LNCAP (cell line): Measurements from ENCODE around the gene KLHL18.

Experiments used
- TF ChIP-seq, protein P1 (sequence below): fragments of 450-650 bp; IDR thresholded peaks from 2 replicates; pipeline ENCODE4 v1.5.1; 2017; ENCODE audit warnings: mild to moderate bottlenecking

The KLHL18 gene

DNA sequence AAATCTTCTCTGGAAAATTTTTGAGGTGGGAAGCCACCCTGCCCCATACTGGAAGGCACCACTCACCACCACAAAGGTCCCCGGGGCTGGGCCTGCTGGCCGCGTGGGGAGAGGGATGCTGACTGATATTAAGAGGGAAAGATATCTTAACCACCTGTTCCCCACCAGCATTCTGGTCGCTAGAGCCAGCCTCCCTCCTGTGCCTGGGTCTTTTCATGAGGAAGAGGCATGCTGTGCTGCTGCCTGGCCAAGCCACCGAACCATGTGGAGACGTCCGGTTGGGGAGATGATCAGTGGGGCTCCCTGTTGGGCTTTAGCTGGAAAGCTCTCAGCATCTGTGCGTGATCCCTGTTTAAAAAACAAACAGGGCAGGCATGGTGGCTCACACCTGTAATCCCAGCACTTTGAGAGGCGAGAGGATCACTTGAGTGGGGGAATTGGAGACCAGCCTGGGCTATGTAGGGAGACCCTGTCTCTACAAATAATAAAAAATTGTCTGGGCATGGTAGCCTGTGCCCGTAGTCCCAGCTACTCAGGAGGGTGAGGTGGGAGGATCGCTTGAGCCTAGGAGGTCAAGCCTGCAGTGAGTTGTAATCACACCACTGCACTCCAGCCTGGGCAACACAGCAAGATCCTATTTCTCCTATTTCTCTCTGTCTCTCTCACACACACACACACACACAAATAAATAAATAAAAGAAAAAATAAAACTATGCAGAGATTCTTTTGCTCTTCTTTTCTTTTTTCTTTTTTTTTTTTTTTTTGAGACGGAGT, 1.0 kb downstream of the KLHL18 start:
- TF ChIP-seq, protein P1, sequence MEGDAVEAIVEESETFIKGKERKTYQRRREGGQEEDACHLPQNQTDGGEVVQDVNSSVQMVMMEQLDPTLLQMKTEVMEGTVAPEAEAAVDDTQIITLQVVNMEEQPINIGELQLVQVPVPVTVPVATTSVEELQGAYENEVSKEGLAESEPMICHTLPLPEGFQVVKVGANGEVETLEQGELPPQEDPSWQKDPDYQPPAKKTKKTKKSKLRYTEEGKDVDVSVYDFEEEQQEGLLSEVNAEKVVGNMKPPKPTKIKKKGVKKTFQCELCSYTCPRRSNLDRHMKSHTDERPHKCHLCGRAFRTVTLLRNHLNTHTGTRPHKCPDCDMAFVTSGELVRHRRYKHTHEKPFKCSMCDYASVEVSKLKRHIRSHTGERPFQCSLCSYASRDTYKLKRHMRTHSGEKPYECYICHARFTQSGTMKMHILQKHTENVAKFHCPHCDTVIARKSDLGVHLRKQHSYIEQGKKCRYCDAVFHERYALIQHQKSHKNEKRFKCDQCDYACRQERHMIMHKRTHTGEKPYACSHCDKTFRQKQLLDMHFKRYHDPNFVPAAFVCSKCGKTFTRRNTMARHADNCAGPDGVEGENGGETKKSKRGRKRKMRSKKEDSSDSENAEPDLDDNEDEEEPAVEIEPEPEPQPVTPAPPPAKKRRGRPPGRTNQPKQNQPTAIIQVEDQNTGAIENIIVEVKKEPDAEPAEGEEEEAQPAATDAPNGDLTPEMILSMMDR = no peak

DNA sequence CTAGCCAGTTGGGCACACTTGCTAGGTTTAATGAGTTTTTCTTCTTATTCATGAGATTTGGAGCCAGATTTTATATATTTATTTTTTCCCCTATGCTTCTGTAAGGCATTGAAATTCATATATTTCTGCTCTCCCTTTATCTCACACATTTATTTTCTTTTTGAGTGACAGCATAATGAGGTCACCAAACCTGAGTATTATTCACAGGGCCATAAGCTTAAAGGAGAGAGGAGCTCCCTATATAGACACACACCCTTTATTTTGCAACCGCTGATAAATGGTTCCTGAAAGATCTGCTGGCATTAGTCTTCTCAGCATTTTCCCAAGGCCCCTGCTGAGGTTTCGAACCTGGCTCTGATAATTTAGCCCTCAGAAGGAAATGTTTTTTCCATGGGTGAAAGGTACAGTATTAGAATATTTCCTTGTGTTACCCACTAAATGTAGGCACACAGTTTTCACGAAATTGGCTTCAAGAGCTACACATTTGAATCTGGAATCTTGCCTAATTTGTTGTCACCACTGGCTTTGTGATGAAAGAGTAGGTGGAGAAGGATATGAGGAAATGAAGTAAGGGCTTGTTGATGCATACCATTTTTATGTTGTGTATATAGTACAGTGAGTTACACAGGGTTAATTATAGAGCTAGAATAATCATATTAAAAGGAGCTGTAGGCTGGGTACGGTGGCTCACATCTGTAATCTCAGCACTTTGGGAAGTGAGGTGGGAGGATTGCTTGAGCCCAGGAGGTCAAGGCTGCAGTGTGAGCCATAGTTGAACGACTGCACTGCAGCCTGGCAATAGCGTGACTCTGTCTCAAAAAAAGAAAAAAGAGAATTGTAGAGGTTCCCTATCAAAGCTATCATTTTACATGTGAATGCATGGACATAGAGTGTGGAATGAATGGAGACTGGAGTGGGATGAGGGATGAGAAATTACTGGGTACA, 6.5 kb downstream of the KLHL18 start:
- TF ChIP-seq, protein P1 = no peak

DNA sequence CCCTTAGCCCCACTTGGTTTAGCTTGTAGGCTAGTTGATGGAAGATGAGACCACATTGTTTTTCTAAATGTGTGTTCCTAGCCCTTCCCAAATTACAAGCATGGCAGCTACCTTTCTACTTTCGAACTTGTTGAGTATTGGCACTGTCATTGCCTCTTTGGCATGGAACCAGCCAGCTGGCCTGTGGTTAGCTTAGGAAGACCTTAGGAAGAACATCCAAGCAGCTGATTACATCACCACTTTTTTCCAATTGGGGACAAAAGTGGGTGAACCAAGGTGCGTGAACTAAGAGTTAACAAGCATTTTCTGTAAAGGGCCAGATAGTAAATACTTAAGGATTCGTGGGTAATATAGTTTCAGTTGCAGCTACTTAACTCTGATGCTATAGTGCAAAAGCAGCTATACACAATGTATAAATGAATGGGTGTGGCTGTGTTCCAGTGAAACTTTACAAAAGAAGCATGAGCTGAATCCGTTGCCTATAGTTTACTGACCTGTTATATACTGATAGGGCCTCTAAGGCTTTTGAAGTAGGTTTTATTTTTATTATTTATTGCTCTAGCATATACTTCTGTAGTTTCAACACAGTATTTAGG, 8.5 kb downstream of the KLHL18 start:
- TF ChIP-seq, protein P1 = no peak

DNA sequence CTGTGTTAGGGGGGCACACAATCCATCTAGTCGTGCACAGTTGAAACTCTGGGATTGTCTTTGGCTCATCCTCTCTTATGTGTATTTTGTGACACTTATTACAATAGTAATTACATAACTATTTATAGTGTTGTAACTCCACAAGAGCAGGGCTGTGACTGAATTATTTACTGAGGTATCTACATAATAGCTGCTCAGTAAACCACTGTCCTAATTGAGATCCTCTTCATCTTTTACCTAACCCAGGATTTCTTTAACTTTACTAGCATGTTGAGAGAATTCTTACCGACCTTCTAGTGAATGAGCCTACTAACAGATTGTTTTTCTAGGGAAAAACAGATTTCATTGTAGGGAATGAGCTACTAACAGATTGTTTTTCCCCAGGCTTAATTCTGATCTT, 11.1 kb downstream of the KLHL18 start:
- TF ChIP-seq, protein P1 = no peak

DNA sequence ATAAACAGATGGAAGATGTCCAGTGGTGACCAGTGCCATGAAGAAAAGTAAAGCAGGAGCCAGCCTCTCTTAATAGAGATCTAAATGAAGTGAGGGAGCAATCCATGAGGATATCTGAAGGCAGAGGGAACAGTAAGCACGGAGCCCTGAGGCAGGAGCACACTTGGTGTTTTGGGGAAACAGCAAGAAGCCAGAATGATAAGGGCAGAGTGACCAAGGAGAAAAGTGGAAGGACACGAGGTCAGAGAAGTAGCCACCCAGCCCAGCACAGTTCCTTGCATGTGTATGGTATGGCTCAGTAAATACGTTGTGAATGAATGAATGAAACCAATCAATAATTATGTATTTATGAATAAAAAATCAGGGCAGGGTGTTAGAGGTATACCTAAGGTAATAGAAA, 11.6 kb downstream of the KLHL18 start:
- TF ChIP-seq, protein P1 = no peak

DNA sequence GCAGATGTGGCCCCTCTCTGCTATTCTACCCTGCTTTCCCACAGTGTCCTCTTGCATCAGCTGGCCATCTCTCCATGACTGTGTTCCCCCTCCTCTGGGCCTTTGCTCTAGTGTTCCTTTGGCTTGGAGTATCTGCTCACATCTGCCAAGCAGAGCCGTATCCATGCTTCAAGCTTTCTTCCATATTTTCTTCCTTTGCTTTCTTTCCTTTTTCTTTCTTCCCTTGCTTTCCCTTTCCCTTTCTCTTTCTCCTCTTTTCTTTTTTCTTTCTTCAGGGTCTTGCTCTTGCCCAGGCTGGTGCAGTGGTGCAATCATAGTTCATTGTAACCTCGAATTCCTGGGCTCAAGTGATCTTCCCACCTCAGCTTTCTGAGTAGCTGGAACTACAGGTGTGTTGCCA, 12.6 kb downstream of the KLHL18 start:
- TF ChIP-seq, protein P1 = no peak

DNA sequence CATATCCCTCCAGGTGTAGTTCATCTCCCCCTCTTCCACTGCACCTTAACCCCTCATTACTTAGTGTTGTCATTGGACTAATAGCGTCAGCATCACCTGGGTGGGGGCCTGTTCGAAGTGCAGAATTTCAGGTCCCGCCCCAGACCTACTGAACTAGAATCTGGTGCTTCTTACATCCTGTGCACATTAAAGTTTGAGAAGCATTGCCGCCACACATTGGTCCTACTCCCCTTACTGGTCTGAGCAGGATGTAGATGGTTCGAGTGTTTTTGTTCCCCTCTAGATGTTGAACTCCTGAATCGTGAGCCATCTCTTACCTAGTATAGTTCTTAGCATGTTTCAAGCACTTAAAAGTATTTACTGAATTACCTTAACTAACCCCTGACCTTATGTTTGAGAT, 13.2 kb downstream of the KLHL18 start:
- TF ChIP-seq, protein P1 = no peak
